D721Med (cell line): Measurements from ENCODE around the gene SP6.

Experiments used
- DNase-seq: peaks from one replicate; pipeline ENCODE4 v3.0.0; 2011; ENCODE audit warnings: low spot score; ENCODE audit not compliant: insufficient read length
- FAIRE-seq: peaks from 2 replicates; lab custom pipeline; 2011; peaks lifted over from hg19 to GRCh38; lab: Jason Lieb, UNC
- CTCF ChIP-seq: IDR thresholded peaks from 2 replicates; pipeline ENCODE4 v1.5.1; 2012; ENCODE audit warnings: mild to moderate bottlenecking, control low read depth; ENCODE audit not compliant: insufficient read depth; ENCODE audit errors: missing control alignments

SP6 gene

GRCh38 chr17:47821031-47821423 lies 29.9 kb downstream of the SP6 start:
- FAIRE-seq, result no peak
- no peak for TF ChIP-seq CTCF

GRCh38 chr17:47820033-47820789 lies 30.8 kb downstream of the SP6 start:
- no peak for TF ChIP-seq CTCF
- DNase-seq (no peak), FAIRE-seq (no peak)

More at GRCh38 chr17:47821031-47821423, 29.9 kb downstream of the SP6 start:
- DNase-seq, result no peak

GRCh38 chr17:47819475-47819874 lies 31.5 kb downstream of the SP6 start:
- FAIRE-seq, result no peak
- DNase-seq, result no peak
- no peak for TF ChIP-seq CTCF

GRCh38 chr17:47818002-47818695 lies 32.8 kb downstream of the SP6 start:
- DNase-seq (no peak), FAIRE-seq (no peak)
- TF ChIP-seq CTCF, result no peak

- no peak for FAIRE-seq
- no peak for DNase-seq
- no peak for TF ChIP-seq CTCF
Observed at GRCh38 chr17:47816947-47817346, 34.0 kb downstream of the SP6 start.

- no peak for FAIRE-seq
- TF ChIP-seq CTCF, result no peak
- no peak for DNase-seq
Observed at GRCh38 chr17:47816111-47816735, 34.7 kb downstream of the SP6 start.
